GM13977 (cell line): ENCODE data around the gene EVL.
A peak's percentile ranks its signal among the peaks of the same experiment; 100 is the strongest.
"Not testable (repeated sequence)": the region's sequence is repeated elsewhere in the genome, so short reads cannot be mapped to it uniquely, and the experiment has no call there.

Source experiments
- DNase-seq: peaks from one replicate; pipeline ENCODE4 v3.0.0; 2012; ENCODE audit warnings: low spot score
- in situ Hi-C: fragments of 300-500 bp; cut with MboI; formaldehyde crosslinking; loops from one replicate; pipeline ENCODE4 v1.12.0; 2022; ENCODE audit warnings: low sequenced_read_pairs, low pct_unique_long_range_greater_than_20kb, mixed read lengths, inconsistent platforms; ENCODE audit not compliant: unreplicated experiment
- TF ChIP-seq, protein P1 (sequence below): IDR thresholded peaks from 2 replicates; pipeline ENCODE4 v1.5.1; 2012; ENCODE audit warnings: mild to moderate bottlenecking, control low read depth; ENCODE audit not compliant: insufficient read depth; ENCODE audit errors: extremely low read depth, missing control alignments

Gene EVL

DNA sequence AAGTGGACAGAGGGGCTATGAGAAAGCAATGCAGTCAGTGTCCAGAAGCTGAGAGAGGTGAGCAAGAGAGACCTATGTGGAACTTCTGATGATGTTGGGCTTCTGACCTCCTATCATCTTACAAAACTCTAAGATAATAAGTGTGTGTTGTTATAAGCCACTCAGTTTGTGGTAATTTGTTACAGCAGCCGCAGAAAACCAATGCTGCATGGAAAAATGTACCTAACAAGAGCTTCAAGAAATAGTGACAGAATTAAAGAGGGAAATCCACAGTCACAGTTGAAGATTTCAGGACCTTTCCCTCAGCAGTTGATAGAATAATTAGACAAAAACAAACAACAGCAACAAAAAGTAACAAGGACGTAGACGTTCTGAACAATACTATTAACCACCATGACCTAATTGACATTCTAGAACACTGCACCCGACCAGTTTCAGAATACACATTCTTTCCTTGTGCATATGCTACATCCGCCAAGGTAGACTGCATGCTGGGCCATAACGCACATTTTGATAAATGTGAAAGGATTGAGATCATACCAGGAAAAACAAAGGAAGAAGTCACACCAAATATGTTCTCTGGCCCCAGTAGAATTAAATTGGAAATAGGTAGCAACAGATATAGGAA is 1.8 kb upstream of the EVL start:
- TF ChIP-seq, protein P1, sequence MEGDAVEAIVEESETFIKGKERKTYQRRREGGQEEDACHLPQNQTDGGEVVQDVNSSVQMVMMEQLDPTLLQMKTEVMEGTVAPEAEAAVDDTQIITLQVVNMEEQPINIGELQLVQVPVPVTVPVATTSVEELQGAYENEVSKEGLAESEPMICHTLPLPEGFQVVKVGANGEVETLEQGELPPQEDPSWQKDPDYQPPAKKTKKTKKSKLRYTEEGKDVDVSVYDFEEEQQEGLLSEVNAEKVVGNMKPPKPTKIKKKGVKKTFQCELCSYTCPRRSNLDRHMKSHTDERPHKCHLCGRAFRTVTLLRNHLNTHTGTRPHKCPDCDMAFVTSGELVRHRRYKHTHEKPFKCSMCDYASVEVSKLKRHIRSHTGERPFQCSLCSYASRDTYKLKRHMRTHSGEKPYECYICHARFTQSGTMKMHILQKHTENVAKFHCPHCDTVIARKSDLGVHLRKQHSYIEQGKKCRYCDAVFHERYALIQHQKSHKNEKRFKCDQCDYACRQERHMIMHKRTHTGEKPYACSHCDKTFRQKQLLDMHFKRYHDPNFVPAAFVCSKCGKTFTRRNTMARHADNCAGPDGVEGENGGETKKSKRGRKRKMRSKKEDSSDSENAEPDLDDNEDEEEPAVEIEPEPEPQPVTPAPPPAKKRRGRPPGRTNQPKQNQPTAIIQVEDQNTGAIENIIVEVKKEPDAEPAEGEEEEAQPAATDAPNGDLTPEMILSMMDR = no peak
- in situ Hi-C loops = no loop called here
- DNase-seq = no peak

DNA sequence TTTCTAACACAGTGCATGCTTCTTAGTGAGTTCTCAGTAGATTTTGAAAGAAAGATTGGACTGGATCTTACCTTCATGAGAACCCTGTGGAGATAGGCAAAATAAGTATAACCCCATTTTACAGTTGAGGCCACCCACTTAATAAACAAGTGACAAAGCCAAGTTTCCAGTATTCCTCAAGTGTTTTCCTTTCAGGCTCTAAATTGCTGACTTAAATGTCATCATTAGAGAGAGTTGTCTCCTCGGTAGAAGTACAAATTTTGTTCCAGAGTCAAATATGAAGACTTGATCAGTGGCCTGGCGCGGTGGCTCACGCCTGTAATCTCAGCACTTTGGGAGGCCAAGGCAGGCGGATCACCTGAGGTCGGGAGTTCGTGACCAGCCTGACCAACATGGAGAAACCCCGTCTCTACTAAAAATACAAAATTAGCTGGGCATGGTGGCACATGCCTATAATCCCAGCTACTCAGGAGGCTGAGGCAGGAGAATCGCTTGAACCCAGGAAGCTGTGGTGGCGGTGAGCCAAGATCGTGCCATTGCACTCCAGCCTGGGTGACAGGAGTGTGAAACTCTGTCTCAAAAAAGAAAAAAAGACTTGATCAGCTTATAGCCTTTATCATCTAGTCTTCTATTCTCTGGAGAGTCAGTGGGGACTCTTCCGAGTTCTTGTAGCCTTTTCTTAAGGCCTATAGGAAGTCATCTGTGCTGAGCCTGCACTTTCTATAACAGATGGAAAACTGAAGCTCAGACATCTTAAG is 708 bp upstream of the EVL start:
- DNase-seq, in situ Hi-C loops: not testable (repeated sequence)

DNA sequence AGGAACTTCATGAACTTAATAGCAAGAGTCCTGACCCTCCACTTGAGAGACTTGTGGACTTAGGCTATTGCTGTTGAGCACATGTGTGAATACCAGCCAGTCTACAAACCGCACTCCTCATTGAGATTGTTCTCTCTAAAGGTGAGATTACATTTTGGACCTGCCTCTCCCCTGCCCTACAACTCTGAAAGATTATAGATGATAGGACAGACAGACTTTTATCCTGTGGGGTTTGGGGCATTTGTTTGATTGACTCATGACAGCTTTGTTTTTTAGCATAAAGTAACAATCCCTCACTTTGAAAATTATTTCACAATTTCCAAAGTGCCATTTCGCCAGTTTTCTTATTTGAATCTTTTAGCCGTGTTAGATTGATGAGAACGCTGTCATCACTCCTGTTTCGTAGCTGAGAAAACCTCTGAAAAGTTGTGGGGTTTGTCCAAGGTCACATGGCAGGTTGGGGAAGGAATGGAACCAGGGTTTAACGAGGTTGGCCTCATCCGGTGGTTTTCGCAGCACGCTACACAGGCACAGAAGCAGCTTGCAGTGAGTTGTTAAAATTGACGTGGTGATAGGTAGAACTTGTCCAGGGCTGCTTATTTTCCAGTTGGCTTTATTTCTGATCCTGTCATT is 836 bp downstream of the EVL start:
- in situ Hi-C loops = no loop called here
- TF ChIP-seq, protein P1 = no peak
- peak; percentile 43 for DNase-seq

DNA sequence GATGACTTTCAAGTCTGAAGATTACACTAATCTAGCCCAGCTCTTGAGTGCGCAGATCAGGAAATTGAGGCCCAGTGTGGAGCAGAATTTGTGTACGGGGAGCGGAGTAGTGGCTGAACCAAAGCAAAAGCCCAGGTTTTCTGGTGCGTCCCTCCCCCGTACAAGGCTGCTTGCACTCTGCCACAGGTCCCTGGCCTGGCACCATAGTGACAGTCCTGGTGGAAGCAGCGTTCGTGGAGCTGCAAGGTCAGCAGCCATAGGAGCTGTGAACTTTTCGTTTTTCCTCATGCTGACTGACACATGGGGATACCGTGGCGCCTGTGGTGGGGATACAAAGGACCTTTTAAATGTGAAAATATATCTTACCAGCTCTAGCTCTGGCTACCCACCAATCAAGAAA is 1.7 kb downstream of the EVL start:
- DNase-seq = no peak
- TF ChIP-seq, protein P1 = no peak
- in situ Hi-C loops = no loop called here

DNA sequence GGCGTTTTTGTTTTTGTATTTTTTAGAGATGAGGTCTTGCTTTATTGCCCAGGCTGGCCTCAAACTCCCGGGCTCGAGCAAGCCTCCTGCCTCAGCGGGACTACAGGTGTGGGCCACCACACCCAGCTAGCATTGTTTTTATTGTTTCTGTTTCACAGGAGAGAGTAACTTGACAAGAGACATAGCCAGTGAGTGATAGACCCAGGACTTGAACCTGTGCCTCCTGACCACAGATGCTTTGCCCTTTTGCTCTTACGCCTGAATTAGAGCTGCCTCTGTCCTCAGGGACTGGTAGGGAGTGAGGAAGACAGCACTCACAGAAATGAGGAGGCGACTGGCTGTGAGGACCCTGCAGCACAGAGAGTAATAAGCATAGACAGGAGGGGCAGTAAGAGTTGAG is 2.3 kb downstream of the EVL start:
- TF ChIP-seq, protein P1 = no peak
- DNase-seq = no peak
- in situ Hi-C loops = no loop called here

DNA sequence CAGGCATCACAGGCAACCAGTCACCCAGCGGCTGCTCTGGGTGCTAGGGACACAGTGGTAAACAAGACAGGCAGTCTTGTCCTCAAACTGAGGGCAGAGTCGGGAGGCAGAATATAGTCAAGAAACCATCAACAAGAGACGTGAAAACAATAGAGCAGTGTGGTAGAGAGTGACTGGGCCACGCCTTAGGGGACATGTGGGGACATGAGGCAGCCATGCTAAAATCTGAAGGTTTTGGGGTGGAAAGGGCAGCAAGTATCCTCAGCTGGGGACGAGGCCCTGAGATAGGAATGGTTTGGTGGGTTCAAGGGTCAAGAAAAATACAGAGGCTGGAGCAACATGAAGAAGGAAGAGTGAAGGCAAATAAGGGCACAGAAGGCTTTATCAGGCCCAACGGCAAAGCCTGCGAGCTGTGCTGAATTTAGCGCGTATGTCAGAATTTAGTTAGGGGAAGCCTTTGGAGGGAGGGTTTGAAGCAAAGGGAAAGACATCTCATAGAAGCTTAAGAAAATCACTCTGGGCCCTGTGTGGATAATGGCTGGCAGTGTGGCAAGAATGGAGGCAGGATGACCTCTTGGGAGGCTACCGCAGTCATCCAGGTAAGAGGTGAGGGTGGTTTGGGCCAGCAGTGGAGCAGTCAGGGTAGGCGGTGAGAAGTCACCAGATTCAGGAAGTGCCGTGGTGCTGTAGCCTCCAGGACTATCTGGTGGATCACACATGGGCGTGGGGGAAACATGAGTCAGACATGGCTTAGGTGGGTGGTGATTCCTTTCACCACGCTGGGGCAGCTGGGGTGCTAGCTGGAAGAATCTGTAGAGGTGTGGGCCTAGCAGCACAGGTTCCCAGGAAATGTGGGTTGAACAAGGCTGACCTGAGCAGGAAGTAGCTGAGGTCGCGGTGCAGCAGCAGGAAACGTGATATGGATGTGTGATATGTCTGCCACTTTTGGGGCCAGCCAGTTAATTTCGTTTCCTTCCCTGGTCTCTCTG is 3.0 kb downstream of the EVL start:
- in situ Hi-C loops = no loop called here

More for the DNA sequence above, 3.0 kb downstream of the EVL start:
- TF ChIP-seq, protein P1 = no peak
- DNase-seq = no peak
